HG02885 (cell line): Measurements from ENCODE around the gene KLHL41.
"Not testable (repeated sequence)": the region's sequence is repeated elsewhere in the genome, so short reads cannot be mapped to it uniquely, and the experiment has no call there.

ENCODE experiments used
- ATAC-seq: cut with Tn5 transposase; IDR thresholded peaks from one replicate; pipeline ENCODE4 v1.9.1; 2021; ENCODE audit warnings: mild to moderate bottlenecking; ENCODE audit not compliant: unreplicated experiment, poor library complexity

Gene KLHL41

DNA sequence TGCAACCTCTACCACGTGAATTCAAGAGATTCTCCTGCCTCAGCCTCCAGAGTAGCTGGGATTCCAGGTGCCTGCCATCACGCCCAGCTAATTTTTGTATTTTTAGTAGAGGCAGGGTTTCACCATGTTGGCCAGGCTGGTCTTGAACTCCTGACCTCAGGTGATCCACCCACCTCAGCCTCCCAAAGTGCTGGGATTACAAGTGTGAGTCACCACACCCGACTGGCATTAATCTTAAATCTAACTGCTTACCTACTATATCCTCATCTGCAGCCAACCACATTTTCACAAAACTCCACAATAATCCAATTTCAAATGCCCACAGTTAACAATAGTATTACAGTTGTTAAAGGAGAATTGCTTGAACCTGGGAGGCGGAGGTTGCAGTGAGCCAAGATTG is 61.2 kb downstream of the KLHL41 start:
- ATAC-seq, result not testable (repeated sequence)

DNA sequence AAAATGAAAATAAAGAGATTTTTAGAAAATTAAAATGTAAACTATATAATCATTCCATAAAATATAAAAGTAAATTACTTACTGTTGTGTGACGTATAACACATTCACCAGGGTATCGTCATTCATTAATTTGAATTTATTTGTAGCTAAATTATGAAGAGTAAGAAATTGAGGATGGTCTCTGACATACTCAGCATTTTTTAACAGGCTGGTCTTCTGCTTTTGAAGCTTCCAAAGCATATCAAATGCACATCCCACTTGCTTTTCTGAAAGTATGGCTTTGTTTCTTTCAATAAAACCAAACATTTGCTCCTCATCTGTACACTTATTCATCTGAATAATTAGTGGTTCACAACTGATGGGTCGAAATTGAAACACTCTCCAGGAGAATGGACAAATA is 62.1 kb downstream of the KLHL41 start:
- ATAC-seq, result no peak

DNA sequence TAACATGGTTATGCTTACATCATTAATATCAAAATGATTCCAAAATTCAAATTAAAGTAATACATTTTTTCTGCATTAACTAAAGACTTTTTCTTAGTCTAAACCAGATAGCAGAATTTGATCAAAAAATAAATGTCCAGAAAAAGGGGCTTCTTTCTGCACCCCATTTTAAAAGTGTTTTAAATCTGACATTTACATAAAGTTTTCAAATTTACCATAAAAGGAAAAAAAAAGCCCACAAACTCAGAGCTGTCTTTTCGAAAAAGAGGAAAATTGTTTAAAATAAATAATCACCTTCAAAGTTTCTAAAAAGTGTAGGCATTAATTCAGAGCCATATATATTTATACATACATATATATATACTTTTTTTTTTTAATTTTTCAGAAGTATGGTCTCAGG is 62.7 kb downstream of the KLHL41 start:
- ATAC-seq, result no peak

DNA sequence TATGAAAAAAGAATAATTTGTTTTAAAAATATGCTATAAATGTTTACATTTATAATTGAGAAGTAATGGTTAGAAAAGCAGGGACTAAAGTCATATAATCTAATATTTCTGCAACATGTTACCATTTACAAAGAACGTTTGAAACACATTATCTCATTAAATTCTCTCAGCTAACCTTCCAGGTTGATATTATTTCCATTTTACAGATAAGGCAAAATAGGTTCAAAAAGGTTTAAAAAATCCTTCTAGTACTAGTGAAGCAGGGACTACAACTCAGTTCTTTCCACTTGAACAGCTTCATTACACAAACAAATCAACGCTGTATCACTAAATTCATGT is 63.3 kb downstream of the KLHL41 start:
- no peak for ATAC-seq

DNA sequence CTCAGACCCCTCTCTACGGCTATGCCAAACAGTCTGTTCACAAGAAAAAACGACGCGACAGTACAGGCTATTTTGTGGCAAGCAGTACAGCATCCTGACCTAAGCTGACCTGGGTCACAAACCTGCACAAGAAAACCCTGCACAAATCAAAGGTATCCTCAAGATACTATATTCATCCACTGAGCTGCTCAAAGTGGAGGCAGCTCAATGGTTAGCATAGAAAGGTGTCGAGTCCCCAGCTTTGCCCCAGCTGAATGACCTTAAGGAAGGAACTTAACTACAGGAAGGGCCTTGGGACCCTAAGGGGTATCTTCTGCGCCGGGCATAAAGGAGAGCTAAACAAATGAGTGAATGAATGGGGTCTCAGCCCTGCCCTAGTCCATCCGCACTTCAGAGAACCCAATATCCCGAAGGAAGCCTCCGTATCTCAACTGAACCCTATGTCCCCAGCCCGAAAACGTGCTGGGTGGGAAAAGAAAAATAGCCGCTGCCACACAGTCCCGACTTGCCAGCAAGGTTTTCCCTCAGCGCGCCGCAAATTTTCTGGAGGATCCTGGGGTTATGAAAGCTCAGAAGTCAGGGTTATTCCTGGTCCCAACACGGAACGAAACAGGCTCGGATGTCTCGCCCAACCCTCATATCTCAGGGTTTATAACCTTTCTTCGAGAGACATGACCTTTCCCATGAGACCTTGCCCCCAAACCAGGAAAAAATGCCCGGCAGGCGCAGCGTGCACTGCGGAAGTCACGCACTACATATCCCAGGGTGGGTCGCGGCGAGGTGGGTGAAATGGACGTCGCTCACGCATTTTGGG is 63.9 kb downstream of the KLHL41 start, which contains the start of gene FASTKD1:
FASTKD1 (minus strand) TSS at position 706 of the 814 bp plus-strand sequence. CDS start 1,836 bp downstream, outside the sequence.
- peak; percentile 98 for ATAC-seq

DNA sequence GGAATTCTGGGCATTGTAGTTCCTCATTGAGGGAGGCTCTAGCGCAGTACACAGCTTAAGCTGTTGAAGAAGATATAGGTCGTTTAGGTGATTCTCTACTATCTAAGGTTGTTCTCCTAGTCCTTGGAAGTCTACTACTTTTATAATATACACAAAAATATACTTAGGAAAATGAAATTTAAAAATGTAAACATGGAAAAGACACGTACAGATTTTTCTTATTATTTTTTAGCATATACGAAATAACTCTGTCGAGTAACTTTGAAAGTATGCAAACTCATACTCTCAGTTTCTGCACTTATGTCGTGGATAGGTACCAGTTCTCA is 64.4 kb downstream of the KLHL41 start:
- peak; percentile 12 for ATAC-seq

DNA sequence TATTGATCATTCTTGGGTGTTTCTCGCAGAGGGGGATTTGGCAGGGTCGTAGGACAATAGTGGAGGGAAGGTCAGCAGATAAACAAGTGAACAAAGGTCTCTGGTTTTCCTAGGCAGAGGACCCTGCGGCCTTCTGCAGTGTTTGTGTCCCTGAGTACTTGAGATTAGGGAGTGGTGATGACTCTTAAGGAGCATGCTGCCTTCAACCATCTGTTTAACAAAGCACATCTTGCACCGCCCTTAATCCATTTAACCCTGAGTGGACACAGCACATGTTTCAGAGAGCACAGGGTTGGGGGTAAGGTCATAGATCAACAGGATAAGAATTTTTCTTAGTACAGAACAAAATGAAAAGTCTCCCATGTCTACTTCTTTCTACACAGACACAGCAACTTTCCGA is 65.0 kb downstream of the KLHL41 start:
- ATAC-seq, result not testable (repeated sequence)

DNA sequence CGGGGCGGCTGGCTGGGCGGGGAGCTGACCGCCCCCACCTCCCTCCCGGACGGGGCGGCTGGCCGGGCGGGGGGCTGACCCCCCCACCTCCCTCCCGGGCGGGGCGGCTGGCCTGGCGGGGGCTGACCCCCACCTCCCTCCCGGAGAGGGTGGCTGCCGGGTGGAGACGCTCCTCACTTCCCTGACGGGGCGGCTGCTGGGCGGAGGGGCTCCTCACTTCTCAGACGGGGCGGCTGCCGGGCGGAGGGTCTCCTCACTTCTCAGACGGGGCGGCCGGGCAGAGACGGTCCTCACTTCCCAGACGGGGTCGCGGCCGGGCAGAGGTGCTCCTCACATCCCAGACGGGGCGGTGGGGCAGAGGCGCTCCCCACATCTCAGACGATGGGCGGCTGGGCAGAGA is 65.8 kb downstream of the KLHL41 start:
- not testable (repeated sequence) for ATAC-seq
